Measurements from ENCODE around the gene EFCAB7. TPM values are rescaled to one million over a fixed set of nuclear protein-coding genes. Genes with fewer than 3 reads are reported as not detected.

EFCAB7 gene
- total RNA-seq (2021; fragmentation: NEBNext Ultra II Directional; extraction: Animal tissue kit (Norgen Biotek cat#: 25700)): 1 to 10 TPM; 3.2 to 4.5 (median 4.0) TPM
- long read RNA-seq, partial matches to known transcripts: 3 of 5 reads
- long read RNA-seq, other reads (novel, unspliced or antisense): 0 of 5 reads

GRCh38 chr1:63522891-63523728 is at the start of gene EFCAB7, which contains the start of gene ITGB3BP:
EFCAB7 (plus strand) TSS chr1:63523525; CDS start chr1:63525573, 2,048 bp downstream.
ITGB3BP (minus strand) TSS chr1:63523225; CDS start chr1:63523133, 92 bp downstream.
- Mint-ChIP-seq H3K36me3 (ENCODE audit: low read depth) (no peaks in the 10 kb centered on the region), H3K9me3 (no peaks in the 10 kb centered on the region), H3K4me3 (peak within 1 kb of the TSS; percentile 98), H3K27ac (peak within 1 kb of the TSS; percentile 99), H3K27me3 (ENCODE audit: insufficient read depth) (no peaks in the 10 kb centered on the region; the same call in 1 of the 2 replicates), H3K4me1 (ENCODE audit: low read depth) (peaks cover 34% of the 10 kb centered on the region)
- TF ChIP-seq CTCF (IDR thresholded peaks at IDR 0.05): no peak
- DNase-seq: peak; percentile 97

GRCh38 chr1:63475761-63476160 is 47.6 kb upstream of the EFCAB7 start:
- Mint-ChIP-seq H3K4me1 (ENCODE audit: low read depth) (peaks cover 12% of the 10 kb centered on the region), H3K27ac (0 out of 2 replicates have a peak overlapping the region, but pooled peaks have one; percentile 18), H3K36me3 (ENCODE audit: low read depth) (peaks cover 1% of the 10 kb centered on the region), H3K9me3 (no peaks in the 10 kb centered on the region), H3K27me3 (ENCODE audit: insufficient read depth) (no peaks in the 10 kb centered on the region), H3K4me3 (no peak overlapping the region)
- TF ChIP-seq CTCF (IDR thresholded peaks at IDR 0.05): no peak
- DNase-seq: no peak

GRCh38 chr1:63480057-63480456 is 43.3 kb upstream of the EFCAB7 start:
- TF ChIP-seq CTCF (IDR thresholded peaks at IDR 0.05): no peak
- H3K4me3 Mint-ChIP-seq: no peak overlapping the region
- H3K27me3 Mint-ChIP-seq (ENCODE audit: insufficient read depth): no peaks in the 10 kb centered on the region
- H3K36me3 Mint-ChIP-seq (ENCODE audit: low read depth): no peaks in the 10 kb centered on the region
- no peak overlapping the region for H3K27ac Mint-ChIP-seq
- no peaks in the 10 kb centered on the region for H3K9me3 Mint-ChIP-seq
- H3K4me1 Mint-ChIP-seq (ENCODE audit: low read depth): peaks cover 12% of the 10 kb centered on the region
- DNase-seq: no peak

- H3K36me3 Mint-ChIP-seq (ENCODE audit: low read depth): no peaks in the 10 kb centered on the region
- TF ChIP-seq CTCF (IDR thresholded peaks at IDR 0.05): no peak
- H3K4me1 Mint-ChIP-seq (ENCODE audit: low read depth): peaks cover 8% of the 10 kb centered on the region; the same call in 1 of the 2 replicates
- H3K9me3 Mint-ChIP-seq: no peaks in the 10 kb centered on the region
- H3K4me3 Mint-ChIP-seq: no peak overlapping the region
- no peak overlapping the region for H3K27ac Mint-ChIP-seq
- no peak for DNase-seq
- H3K27me3 Mint-ChIP-seq (ENCODE audit: insufficient read depth): no peaks in the 10 kb centered on the region
Observed at GRCh38 chr1:63486629-63487028, 36.7 kb upstream of the EFCAB7 start.

- peak overlapping the region; percentile 67; the same call in 1 of the 2 replicates for H3K27ac Mint-ChIP-seq
- no peaks in the 10 kb centered on the region for H3K9me3 Mint-ChIP-seq
- no peaks in the 10 kb centered on the region for H3K27me3 Mint-ChIP-seq (ENCODE audit: insufficient read depth)
- TF ChIP-seq CTCF (IDR thresholded peaks at IDR 0.05): no peak
- H3K4me3 Mint-ChIP-seq: no peak overlapping the region
- H3K4me1 Mint-ChIP-seq (ENCODE audit: low read depth): peaks cover 8% of the 10 kb centered on the region; the same call in 1 of the 2 replicates
- no peaks in the 10 kb centered on the region for H3K36me3 Mint-ChIP-seq (ENCODE audit: low read depth)
- DNase-seq: peak; percentile 30
Observed at GRCh38 chr1:63487336-63488065, 35.8 kb upstream of the EFCAB7 start.

Data from HFFc6 (cell line).